ENCODE data around the gene ASCC2. TPM values are rescaled to one million over a fixed set of nuclear protein-coding genes. Genes with fewer than 3 reads are reported as not detected.

The ASCC2 gene
- total RNA-seq, 1 experiment from 2014 or later, result 54.9 TPM

DNA sequence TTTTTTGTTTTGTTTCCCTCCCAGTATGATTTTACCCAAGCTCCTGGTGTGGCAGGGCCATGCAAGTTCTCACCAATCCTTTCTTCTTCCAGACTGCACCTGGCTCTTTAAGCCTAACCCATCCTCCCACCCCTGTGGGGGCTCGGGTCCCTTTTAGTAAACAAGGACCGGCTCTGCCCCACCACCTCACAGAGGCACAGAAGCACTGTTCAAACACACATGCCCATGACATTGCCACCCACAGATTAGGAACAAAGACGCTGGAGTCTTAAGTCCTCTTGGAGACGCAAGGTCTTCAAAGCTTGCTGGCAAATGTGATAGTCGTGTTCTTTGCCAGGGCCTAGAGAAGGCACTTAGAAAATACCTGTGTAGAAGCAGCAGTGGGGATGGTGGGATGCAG, 52.0 kb downstream of the ASCC2 start:
- H3K4me3 ChIP-seq (ENCODE audit: low read depth, low read length, poor library complexity, severe bottlenecking), result no peak overlapping the region
- BruUV-seq (replicated peaks), result no TSS peak
- no peaks in the 10 kb centered on the region for H3K9me3 ChIP-seq (ENCODE audit: low read depth, low read length, poor library complexity, severe bottlenecking)
- peaks cover 9% of the 10 kb centered on the region for H3K4me1 ChIP-seq (ENCODE audit: insufficient read depth, low read length, poor library complexity, severe bottlenecking)
- ChIA-PET CTCF (no interaction called here), POLR2A (ENCODE audit: low non-redundant PET) (no interaction called here)
- H3K27ac ChIP-seq (ENCODE audit: low read depth, low read length, poor library complexity, severe bottlenecking), result no peak overlapping the region
- no peak for DNase-seq (ENCODE audit: low spot score)
- no peak for TF ChIP-seq CTCF (conservative IDR thresholded peaks at IDR 0.05; ENCODE audit: low read depth, low read length)
- TF ChIP-seq EZH2 (IDR thresholded peaks at IDR 0.05; ENCODE audit: borderline replicate concordance, low read depth, low read length, poor library complexity, severe bottlenecking), result no peak
- peaks cover 10% of the 10 kb centered on the region for H3K36me3 ChIP-seq (ENCODE audit: insufficient read depth, low read length, poor library complexity, severe bottlenecking)
- no peaks in the 10 kb centered on the region for H3K27me3 ChIP-seq (replicated peaks; ENCODE audit: insufficient read depth, low read depth, low read length, poor library complexity)
- intact Hi-C loops (cut with micrococcal nuclease; ENCODE audit: unreplicated experiment), result no loop called here

DNA sequence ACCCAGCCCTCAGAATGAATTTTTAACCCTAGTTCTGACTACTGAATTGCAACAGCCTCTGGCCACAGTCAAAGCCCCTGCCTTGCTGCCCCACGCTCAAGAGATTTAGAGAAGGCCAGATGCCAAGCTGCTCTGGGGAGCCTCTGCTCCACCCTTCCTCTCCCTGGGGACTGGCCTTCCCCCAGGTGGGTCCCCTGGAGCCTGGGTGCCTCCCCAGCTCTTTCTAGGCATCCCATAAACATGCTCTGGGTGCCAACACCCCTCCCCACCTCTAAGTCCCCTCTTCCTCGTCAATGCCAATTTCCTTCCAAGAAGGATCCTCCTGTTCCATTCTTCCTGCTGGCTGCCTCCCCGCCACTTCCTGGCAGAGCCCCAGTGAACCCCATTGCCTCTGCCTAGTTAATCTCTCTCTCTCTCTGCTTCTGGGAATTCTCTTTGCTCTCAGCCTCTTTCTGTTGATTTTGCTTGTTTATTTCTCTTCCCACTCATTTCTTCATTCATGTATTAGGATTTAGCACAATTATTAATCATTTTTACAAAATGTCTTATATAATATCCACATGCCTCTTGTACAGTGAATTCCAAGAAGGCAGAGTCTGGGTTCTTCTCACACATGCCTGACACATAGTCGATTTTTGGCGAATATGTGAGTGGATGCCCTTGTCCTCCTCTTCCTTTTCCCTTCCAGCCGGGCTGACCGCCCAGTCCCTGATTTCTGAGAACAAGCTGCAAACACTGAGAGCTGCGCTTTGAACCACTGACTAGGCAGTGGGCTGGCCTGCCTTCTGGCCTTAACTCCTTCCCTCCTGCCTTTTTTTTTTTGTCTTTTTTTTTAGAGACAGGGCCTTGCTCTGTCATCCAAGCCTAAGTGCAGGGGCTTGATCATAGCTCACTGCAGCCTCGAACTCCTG, 53.4 kb downstream of the ASCC2 start:
- no peak overlapping the region for H3K4me3 ChIP-seq (ENCODE audit: low read depth, low read length, poor library complexity, severe bottlenecking)
- CTCF ChIA-PET, result no interaction called here
- no peak for DNase-seq (ENCODE audit: low spot score)
- POLR2A ChIA-PET (ENCODE audit: low non-redundant PET), result no interaction called here
- H3K9me3 ChIP-seq (ENCODE audit: low read depth, low read length, poor library complexity, severe bottlenecking), result no peaks in the 10 kb centered on the region
- no peaks in the 10 kb centered on the region for H3K27me3 ChIP-seq (replicated peaks; ENCODE audit: insufficient read depth, low read depth, low read length, poor library complexity)
- no TSS peak for BruUV-seq (replicated peaks)
- no peak overlapping the region for H3K27ac ChIP-seq (ENCODE audit: low read depth, low read length, poor library complexity, severe bottlenecking)
- intact Hi-C loops (cut with micrococcal nuclease; ENCODE audit: unreplicated experiment), result loop anchor here (5.0 kb wide), 1 partner anchor 147 kb away; no protein-coding TSS in a partner anchor
- H3K4me1 ChIP-seq (ENCODE audit: insufficient read depth, low read length, poor library complexity, severe bottlenecking), result peaks cover 9% of the 10 kb centered on the region
- peaks cover 6% of the 10 kb centered on the region for H3K36me3 ChIP-seq (ENCODE audit: insufficient read depth, low read length, poor library complexity, severe bottlenecking)
- no peak for TF ChIP-seq CTCF (conservative IDR thresholded peaks at IDR 0.05; ENCODE audit: low read depth, low read length)
- no peak for TF ChIP-seq EZH2 (IDR thresholded peaks at IDR 0.05; ENCODE audit: borderline replicate concordance, low read depth, low read length, poor library complexity, severe bottlenecking)

DNA sequence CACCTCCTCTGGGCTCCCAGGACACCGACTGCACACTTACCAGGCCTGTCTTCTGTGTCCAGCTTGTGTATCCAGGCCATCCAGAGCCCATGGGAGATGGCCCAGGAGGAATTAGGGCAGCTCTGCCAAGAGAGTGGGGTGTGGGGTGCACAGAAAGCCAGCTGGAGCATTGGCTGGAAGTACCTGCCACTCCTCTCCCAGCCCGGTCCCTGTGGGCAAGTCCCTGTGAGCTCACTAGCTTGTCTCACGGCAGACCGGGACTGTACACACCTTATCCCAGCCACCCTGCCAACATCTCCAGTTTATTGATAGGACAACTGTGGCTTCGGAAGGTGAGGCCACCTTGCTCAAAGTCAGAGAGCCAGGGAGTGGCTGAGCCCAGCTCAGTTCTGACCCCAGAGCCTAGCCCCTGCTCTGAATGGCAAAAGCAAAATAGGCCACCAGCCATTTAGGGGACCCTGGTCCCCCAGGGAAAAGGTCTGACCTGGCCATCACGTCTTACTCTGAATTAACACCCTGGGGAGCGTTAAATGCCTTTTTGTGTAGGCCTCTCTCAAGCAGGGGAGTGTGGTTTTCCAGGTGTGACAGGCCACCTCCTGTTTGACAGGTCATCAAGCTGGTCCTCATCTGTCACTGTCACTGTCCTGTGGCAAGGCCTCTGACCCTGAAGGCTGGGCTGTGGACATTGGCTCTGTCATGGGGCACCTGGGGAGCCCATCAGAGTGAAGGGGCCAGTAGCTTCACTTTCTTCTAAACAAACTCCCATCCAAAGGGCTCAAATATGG, 55.8 kb downstream of the ASCC2 start:
- Histone ChIP-seq H3K4me1 (ENCODE audit: insufficient read depth, low read length, poor library complexity, severe bottlenecking) (peaks cover 9% of the 10 kb centered on the region), H3K9me3 (ENCODE audit: low read depth, low read length, poor library complexity, severe bottlenecking) (no peaks in the 10 kb centered on the region), H3K36me3 (ENCODE audit: insufficient read depth, low read length, poor library complexity, severe bottlenecking) (no peaks in the 10 kb centered on the region), H3K27me3 (replicated peaks; ENCODE audit: insufficient read depth, low read depth, low read length, poor library complexity) (no peaks in the 10 kb centered on the region), H3K27ac (ENCODE audit: low read depth, low read length, poor library complexity, severe bottlenecking) (no peak overlapping the region), H3K4me3 (ENCODE audit: low read depth, low read length, poor library complexity, severe bottlenecking) (no peak overlapping the region)
- ChIA-PET CTCF (interaction anchor here (2.1 kb wide), 1 partner anchor 223 kb away, joined by 5 read pairs; no protein-coding TSS in a partner anchor), POLR2A (ENCODE audit: low non-redundant PET) (no interaction called here)
- DNase-seq (ENCODE audit: low spot score), result no peak
- no TSS peak for BruUV-seq (replicated peaks)
- intact Hi-C loops (cut with micrococcal nuclease; ENCODE audit: unreplicated experiment), result loop anchor here (5.0 kb wide), 1 partner anchor 145 kb away; no protein-coding TSS in a partner anchor
- TF ChIP-seq CTCF (conservative IDR thresholded peaks at IDR 0.05; ENCODE audit: low read depth, low read length), result no peak
- TF ChIP-seq EZH2 (IDR thresholded peaks at IDR 0.05; ENCODE audit: borderline replicate concordance, low read depth, low read length, poor library complexity, severe bottlenecking), result no peak
